IgD-negative memory B cell (primary cell): Measurements from ENCODE around the gene CYP1A2. TPM values are rescaled to one million over a fixed set of nuclear protein-coding genes. Genes with fewer than 3 reads are reported as not detected.
"Not testable (repeated sequence)": the region's sequence is repeated elsewhere in the genome, so short reads cannot be mapped to it uniquely, and the experiment has no call there.

ENCODE experiments used
- H3K27ac Mint-ChIP-seq, 3 donors: one replicate each; pipeline ENCODE4 v1.8.0; 2020 to 2022; ENCODE audit warnings: mild to moderate bottlenecking in 3 of 3, mixed read lengths in 3 of 3, moderate library complexity in 1 of 3
- H3K27me3 Mint-ChIP-seq: one replicate; pipeline ENCODE4 v1.8.0; 2021; ENCODE audit warnings: mixed read lengths
- H3K36me3 Mint-ChIP-seq: one replicate; pipeline ENCODE4 v1.8.0; 2020; ENCODE audit warnings: mild to moderate bottlenecking, mixed read lengths
- H3K4me1 Mint-ChIP-seq, 3 donors: one replicate each; pipeline ENCODE4 v1.8.0; 2020 to 2022; ENCODE audit warnings: mixed read lengths in 3 of 3, mild to moderate bottlenecking in 1 of 3
- H3K4me3 Mint-ChIP-seq, 4 donors: one replicate each; pipeline ENCODE4 v1.8.0; 2020 to 2022; ENCODE audit warnings: mild to moderate bottlenecking in 4 of 4, mixed read lengths in 4 of 4, moderate library complexity in 3 of 4
- H3K9me3 Mint-ChIP-seq, 3 donors: one replicate each; pipeline ENCODE4 v1.8.0; 2020 to 2021; ENCODE audit warnings: mixed read lengths in 3 of 3, mild to moderate bottlenecking in 1 of 3
- polyA plus RNA-seq: library from polyadenylated mRNA; unstranded; fragments of 300-500 nt; fragmentation: Illumina TruSeq; gene quantifications from one replicate; pipeline ENCODE4 v1.2.3, GENCODE V29; 2021

CYP1A2 gene
- polyA plus RNA-seq, 1 donor from 2014 or later, result not detected

- Mint-ChIP-seq H3K4me3 (no peak overlapping the region), H3K27ac (no peak overlapping the region), H3K36me3 (peaks cover 2% of the 10 kb centered on the region), H3K4me1 (peaks cover 0 to 7% (median 2%) of the 10 kb centered on the region in 3 donors), H3K9me3 (peaks cover 0 to 2% (median 0%) of the 10 kb centered on the region in 3 donors), H3K27me3 (peaks cover 28% of the 10 kb centered on the region)
These were observed 20.9 kb upstream of the CYP1A2 start for GRCh38 chr15:74727727-74728126.

- H3K36me3 Mint-ChIP-seq, H3K27ac Mint-ChIP-seq, H3K9me3 Mint-ChIP-seq, H3K4me3 Mint-ChIP-seq, H3K4me1 Mint-ChIP-seq: not testable (repeated sequence)
- H3K27me3 Mint-ChIP-seq, result peaks cover 34% of the 10 kb centered on the region
These were observed 19.9 kb upstream of the CYP1A2 start for GRCh38 chr15:74728699-74729098.

GRCh38 chr15:74729372-74729771 is 19.3 kb upstream of the CYP1A2 start:
- H3K4me3 Mint-ChIP-seq, H3K27ac Mint-ChIP-seq, H3K9me3 Mint-ChIP-seq, H3K36me3 Mint-ChIP-seq, H3K4me1 Mint-ChIP-seq: not testable (repeated sequence)
- peaks cover 39% of the 10 kb centered on the region for H3K27me3 Mint-ChIP-seq

GRCh38 chr15:74730619-74731316 is 17.9 kb upstream of the CYP1A2 start:
- Mint-ChIP-seq H3K27ac (no peak overlapping the region), H3K4me1 (peaks cover 0 to 4% (median 2%) of the 10 kb centered on the region in 3 donors), H3K9me3 (no peaks in the 10 kb centered on the region), H3K36me3 (peaks cover 2% of the 10 kb centered on the region), H3K4me3 (peak overlapping the region in 1 of 4 donors; percentile 8), H3K27me3 (peaks cover 45% of the 10 kb centered on the region)

GRCh38 chr15:74732846-74733245 is 15.8 kb upstream of the CYP1A2 start:
- peaks cover 0 to 2% (median 0%) of the 10 kb centered on the region in 3 donors for H3K4me1 Mint-ChIP-seq
- peaks cover 2% of the 10 kb centered on the region for H3K36me3 Mint-ChIP-seq
- H3K9me3 Mint-ChIP-seq, result peaks cover 0 to 8% (median 0%) of the 10 kb centered on the region in 3 donors
- no peak overlapping the region for H3K4me3 Mint-ChIP-seq
- H3K27ac Mint-ChIP-seq, result no peak overlapping the region
- H3K27me3 Mint-ChIP-seq, result peaks cover 38% of the 10 kb centered on the region

- Mint-ChIP-seq H3K4me1 (peaks cover 0 to 2% (median 0%) of the 10 kb centered on the region in 3 donors), H3K27ac (peak overlapping the region in 1 of 3 donors; percentile 75), H3K36me3 (peaks cover 2% of the 10 kb centered on the region), H3K27me3 (peaks cover 36% of the 10 kb centered on the region), H3K4me3 (no peak overlapping the region), H3K9me3 (peaks cover under 1 to 13% (median 4%) of the 10 kb centered on the region in 3 donors)
These were observed 15.4 kb upstream of the CYP1A2 start for GRCh38 chr15:74733269-74733668.

GRCh38 chr15:74735305-74735704 is 13.3 kb upstream of the CYP1A2 start:
- H3K4me3 Mint-ChIP-seq, result no peak overlapping the region
- H3K4me1 Mint-ChIP-seq, result peaks cover 0 to 2% (median 2%) of the 10 kb centered on the region in 3 donors
- no peak overlapping the region for H3K27ac Mint-ChIP-seq
- peaks cover 2% of the 10 kb centered on the region for H3K36me3 Mint-ChIP-seq
- H3K27me3 Mint-ChIP-seq, result peaks cover 32% of the 10 kb centered on the region
- peaks cover 2 to 13% (median 4%) of the 10 kb centered on the region in 3 donors for H3K9me3 Mint-ChIP-seq

GRCh38 chr15:74738239-74738638 is 10.4 kb upstream of the CYP1A2 start:
- H3K36me3 Mint-ChIP-seq, H3K4me1 Mint-ChIP-seq: not testable (repeated sequence)
- Mint-ChIP-seq H3K27ac (peak overlapping the region in 1 of 3 donors; percentile 51), H3K27me3 (peaks cover 32% of the 10 kb centered on the region), H3K9me3 (peaks cover 2 to 16% (median 13%) of the 10 kb centered on the region in 3 donors), H3K4me3 (peak overlapping the region in 1 of 4 donors; percentile 60)

- Mint-ChIP-seq H3K4me1 (peaks cover 3 to 7% (median 4%) of the 10 kb centered on the region in 3 donors), H3K9me3 (peaks cover 2 to 16% (median 7%) of the 10 kb centered on the region in 3 donors), H3K4me3 (peak overlapping the region in 1 of 4 donors; percentile 39), H3K27me3 (peaks cover 14% of the 10 kb centered on the region), H3K27ac (no peak overlapping the region), H3K36me3 (peaks cover 3% of the 10 kb centered on the region)
These were observed 6.2 kb upstream of the CYP1A2 start for GRCh38 chr15:74742422-74742821.

- peaks cover 0 to 5% (median 0%) of the 10 kb centered on the region in 3 donors for H3K9me3 Mint-ChIP-seq
- no peak overlapping the region for H3K27ac Mint-ChIP-seq
- H3K27me3 Mint-ChIP-seq, result peaks cover 7% of the 10 kb centered on the region
- H3K36me3 Mint-ChIP-seq, result no peaks in the 10 kb centered on the region
- peaks cover 0 to 3% (median 0%) of the 10 kb centered on the region in 3 donors for H3K4me1 Mint-ChIP-seq
- no peak overlapping the region for H3K4me3 Mint-ChIP-seq
These were observed 2.3 kb upstream of the CYP1A2 start for GRCh38 chr15:74746389-74746788.

- H3K4me1 Mint-ChIP-seq, result no peaks in the 10 kb centered on the region
- H3K9me3 Mint-ChIP-seq, result peaks cover 0 to 1% (median 0%) of the 10 kb centered on the region in 3 donors
- no peaks in the 10 kb centered on the region for H3K36me3 Mint-ChIP-seq
These were observed 1.2 kb downstream of the CYP1A2 start for GRCh38 chr15:74749832-74750231.

GRCh38 chr15:74750751-74751150 is 2.1 kb downstream of the CYP1A2 start:
- Mint-ChIP-seq H3K9me3 (peaks cover 0 to 1% (median 0%) of the 10 kb centered on the region in 3 donors), H3K36me3 (no peaks in the 10 kb centered on the region), H3K4me1 (no peaks in the 10 kb centered on the region), H3K27me3 (peaks cover 3% of the 10 kb centered on the region), H3K27ac (no peak overlapping the region), H3K4me3 (no peak overlapping the region)

More at GRCh38 chr15:74749832-74750231, 1.2 kb downstream of the CYP1A2 start:
- no peak overlapping the region for H3K4me3 Mint-ChIP-seq
- no peak overlapping the region for H3K27ac Mint-ChIP-seq
- H3K27me3 Mint-ChIP-seq, result peaks cover 3% of the 10 kb centered on the region

- Mint-ChIP-seq H3K27ac (no peak overlapping the region), H3K27me3 (peaks cover 3% of the 10 kb centered on the region), H3K9me3 (peaks cover 0 to 1% (median 0%) of the 10 kb centered on the region in 3 donors), H3K36me3 (no peaks in the 10 kb centered on the region), H3K4me1 (no peaks in the 10 kb centered on the region), H3K4me3 (no peak overlapping the region)
These were observed 3.4 kb downstream of the CYP1A2 start for GRCh38 chr15:74752011-74752410.

- H3K27ac Mint-ChIP-seq, result no peak overlapping the region
- H3K4me3 Mint-ChIP-seq, result no peak overlapping the region
- peaks cover 3% of the 10 kb centered on the region for H3K27me3 Mint-ChIP-seq
- H3K4me1 Mint-ChIP-seq, result no peaks in the 10 kb centered on the region
- peaks cover 0 to 1% (median 0%) of the 10 kb centered on the region in 3 donors for H3K9me3 Mint-ChIP-seq
- H3K36me3 Mint-ChIP-seq, result no peaks in the 10 kb centered on the region
These were observed 3.9 kb downstream of the CYP1A2 start for GRCh38 chr15:74752531-74752930.

GRCh38 chr15:74754593-74755215 is 6.1 kb downstream of the CYP1A2 start:
- no peaks in the 10 kb centered on the region for H3K36me3 Mint-ChIP-seq
- H3K27me3 Mint-ChIP-seq, result peaks cover 3% of the 10 kb centered on the region
- no peak overlapping the region for H3K27ac Mint-ChIP-seq
- H3K4me3 Mint-ChIP-seq, result peak overlapping the region in 1 of 4 donors; percentile 60
- peaks cover 0 to 1% (median 0%) of the 10 kb centered on the region in 3 donors for H3K9me3 Mint-ChIP-seq
- H3K4me1 Mint-ChIP-seq, result no peaks in the 10 kb centered on the region
